22Rv1 (cell line): ENCODE measurements around the gene MORN3.
"Not testable (repeated sequence)": the region's sequence is repeated elsewhere in the genome, so short reads cannot be mapped to it uniquely, and the experiment has no call there.

ENCODE experiments used
- H3K27ac ChIP-seq: fragments of 450-650 bp; 2 replicates; pipeline ENCODE4 v1.5.1; 2017
- ZFX ChIP-seq: fragments of 450-650 bp; IDR thresholded peaks from 2 replicates; pipeline ENCODE4 v1.6.1; 2017; ENCODE audit warnings: antibody characterized with exemption, borderline replicate concordance
- TF ChIP-seq, protein P1 (sequence below): fragments of 450-650 bp; IDR thresholded peaks from 2 replicates; pipeline ENCODE4 v1.5.1; 2017; ENCODE audit warnings: mild to moderate bottlenecking

MORN3 gene

DNA sequence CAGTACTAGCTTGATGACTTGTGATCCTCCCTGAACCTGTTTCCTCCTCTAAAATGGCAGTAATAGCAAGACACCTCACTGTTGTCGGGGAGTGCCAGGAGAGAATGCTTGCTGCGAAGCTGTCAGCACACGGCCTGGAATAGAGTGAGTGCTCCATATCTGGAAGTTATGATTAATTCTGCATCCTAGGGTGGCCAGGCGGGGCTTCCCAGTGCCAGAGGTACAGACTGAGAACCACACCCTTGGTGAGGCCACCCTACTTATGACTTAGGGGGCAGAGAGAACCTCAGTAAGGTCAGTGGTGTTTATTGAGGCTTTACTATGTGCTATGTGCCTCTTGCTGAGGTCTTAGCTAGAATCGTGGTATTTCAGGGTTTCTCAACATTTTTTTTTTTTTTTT lies 20.1 kb downstream of the MORN3 start:
- no peak overlapping the region for H3K27ac ChIP-seq
- no peak for TF ChIP-seq ZFX

DNA sequence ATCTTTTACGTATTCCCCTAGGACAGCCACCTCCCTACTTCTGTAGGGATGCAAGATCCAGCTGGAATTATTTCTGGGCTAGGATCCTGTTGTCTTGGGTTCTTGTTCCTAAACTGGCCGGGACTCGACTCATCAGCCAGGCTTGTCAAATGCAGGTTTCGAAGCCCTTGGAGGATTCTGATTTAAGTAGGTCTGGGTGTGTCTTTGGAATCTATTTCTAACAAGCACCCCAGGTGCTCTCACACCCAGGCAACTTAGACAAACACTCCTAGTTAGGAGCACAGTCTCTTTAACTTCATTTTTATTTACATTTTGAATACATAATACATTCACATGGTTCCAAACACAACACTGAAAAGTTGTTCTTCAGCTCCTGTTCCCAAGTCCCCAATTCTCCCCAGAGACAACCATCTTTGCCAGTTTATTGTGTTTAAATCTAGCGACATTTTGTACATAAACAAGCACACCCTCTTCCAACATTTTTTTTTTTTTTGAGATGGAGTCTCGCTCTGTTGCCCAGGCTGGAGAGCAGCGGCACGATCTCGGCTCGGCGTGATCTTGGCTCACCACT lies 20.9 kb downstream of the MORN3 start:
- TF ChIP-seq, protein P1, sequence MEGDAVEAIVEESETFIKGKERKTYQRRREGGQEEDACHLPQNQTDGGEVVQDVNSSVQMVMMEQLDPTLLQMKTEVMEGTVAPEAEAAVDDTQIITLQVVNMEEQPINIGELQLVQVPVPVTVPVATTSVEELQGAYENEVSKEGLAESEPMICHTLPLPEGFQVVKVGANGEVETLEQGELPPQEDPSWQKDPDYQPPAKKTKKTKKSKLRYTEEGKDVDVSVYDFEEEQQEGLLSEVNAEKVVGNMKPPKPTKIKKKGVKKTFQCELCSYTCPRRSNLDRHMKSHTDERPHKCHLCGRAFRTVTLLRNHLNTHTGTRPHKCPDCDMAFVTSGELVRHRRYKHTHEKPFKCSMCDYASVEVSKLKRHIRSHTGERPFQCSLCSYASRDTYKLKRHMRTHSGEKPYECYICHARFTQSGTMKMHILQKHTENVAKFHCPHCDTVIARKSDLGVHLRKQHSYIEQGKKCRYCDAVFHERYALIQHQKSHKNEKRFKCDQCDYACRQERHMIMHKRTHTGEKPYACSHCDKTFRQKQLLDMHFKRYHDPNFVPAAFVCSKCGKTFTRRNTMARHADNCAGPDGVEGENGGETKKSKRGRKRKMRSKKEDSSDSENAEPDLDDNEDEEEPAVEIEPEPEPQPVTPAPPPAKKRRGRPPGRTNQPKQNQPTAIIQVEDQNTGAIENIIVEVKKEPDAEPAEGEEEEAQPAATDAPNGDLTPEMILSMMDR: no peak
- TF ChIP-seq ZFX: no peak
- no peak overlapping the region for H3K27ac ChIP-seq

DNA sequence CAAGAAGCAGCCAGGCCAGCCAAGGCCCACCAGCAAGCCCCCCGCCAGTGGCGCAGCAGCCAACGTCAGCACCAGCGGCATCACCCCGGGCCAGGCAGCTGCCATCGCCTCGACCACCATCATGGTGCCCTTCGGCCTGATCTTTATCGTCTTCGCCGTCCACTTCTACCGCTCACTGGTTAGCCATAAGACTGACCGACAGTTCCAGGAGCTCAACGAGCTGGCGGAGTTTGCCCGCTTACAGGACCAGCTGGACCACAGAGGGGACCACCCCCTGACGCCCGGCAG lies 28.2 kb downstream of the MORN3 start:
- H3K27ac ChIP-seq: no peak overlapping the region
- TF ChIP-seq ZFX: no peak
- TF ChIP-seq, protein P1: no peak

DNA sequence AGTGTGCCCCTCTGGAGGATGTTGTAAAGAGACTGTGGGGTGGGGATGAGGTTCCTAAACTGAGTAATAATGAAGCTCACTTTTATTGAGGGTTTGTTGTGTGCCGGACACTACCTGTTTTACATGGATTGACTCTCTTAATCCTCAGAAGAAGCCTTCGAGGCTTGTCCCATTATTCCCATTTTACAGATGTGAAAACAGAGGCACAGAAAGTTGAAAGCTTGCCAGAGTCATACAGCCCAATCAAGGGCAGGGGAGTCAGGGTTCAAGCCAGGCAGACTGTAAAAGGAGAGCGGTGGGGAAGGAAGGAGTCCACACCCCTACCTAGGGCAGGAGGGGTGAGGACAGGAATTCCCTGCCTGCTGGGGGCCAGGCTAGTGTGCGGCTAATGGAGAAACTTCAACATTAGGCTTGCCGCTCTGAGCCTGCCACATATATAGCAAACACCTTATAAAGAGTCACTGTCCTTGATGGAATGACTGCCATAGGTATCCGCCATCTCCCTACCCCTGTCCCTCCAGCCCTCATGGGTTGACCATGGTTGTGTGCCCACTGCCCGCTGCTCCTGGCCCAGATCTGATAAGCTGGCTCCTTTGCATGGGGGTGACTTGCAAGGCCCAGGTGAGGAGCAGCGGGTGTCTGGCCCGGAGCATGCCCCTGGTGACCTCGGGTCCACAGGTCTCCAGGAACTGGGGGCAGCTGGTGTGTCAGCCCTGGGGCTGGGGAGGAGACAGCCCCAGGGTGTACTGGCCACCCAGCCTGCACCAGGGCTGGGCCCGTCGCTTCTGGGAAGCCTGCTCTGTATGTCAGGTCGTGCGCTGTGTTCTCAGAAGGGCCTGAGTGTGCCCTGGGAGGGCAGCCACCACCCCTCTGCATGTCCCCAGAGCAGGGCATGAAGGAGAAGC lies 30.9 kb downstream of the MORN3 start:
- no peak for TF ChIP-seq ZFX
- no peak overlapping the region for H3K27ac ChIP-seq

DNA sequence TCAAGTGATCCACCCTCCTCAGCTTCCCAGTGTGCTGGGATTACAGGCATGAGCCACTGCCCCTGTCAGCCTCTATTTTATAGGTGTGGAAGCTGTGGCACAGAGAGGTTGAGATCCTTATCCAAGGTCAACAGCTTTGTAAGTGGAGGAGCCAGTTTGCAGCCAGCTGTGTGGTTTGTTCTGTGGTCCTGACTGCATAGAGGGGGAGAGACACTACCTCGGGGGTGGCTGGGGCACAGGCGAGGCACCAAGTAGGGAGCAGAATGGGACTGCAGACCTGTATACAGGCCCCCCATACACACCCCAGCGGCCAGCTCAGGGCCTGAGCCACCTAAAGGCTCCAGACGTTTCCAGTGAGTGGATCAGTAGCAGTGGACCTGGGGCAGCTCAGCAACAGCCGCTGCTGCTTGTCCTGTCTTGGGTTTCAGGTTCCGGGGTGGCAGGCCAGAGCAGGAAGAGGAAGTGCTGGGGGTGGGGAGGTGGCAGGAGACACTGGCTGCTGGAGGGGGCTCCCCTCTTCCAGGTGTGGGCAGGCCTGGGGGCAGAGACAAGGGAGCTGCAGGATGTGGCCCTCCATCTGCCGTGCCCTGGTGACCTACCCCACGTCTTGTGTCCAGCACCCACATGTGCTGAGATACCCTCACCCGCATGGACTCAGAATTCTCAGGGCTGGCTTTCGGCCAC lies 32.1 kb downstream of the MORN3 start:
- no peak for TF ChIP-seq ZFX
- TF ChIP-seq, protein P1: no peak
- H3K27ac ChIP-seq: no peak overlapping the region

DNA sequence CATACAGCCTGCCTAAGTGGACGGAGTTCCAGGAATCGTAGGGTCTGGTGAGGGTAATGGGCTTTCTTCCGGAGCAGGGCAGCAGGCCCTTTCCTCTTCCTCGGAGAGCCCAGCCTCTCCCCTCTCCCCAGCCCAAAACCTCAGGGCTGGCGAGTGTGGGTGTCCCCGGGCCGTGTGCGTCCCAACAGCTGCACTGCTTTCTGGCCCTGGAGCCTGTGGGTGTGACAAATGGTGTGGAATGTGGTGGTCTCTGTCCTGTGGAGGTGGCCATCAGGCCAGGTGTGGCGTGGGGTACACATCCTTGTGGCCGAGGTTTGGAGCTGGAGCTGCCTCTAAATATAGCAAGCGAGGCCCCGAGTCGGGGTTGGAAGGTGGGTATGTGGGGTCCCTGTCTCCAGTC lies 34.6 kb downstream of the MORN3 start:
- TF ChIP-seq ZFX: no peak
- TF ChIP-seq, protein P1: no peak
- H3K27ac ChIP-seq: no peak overlapping the region

DNA sequence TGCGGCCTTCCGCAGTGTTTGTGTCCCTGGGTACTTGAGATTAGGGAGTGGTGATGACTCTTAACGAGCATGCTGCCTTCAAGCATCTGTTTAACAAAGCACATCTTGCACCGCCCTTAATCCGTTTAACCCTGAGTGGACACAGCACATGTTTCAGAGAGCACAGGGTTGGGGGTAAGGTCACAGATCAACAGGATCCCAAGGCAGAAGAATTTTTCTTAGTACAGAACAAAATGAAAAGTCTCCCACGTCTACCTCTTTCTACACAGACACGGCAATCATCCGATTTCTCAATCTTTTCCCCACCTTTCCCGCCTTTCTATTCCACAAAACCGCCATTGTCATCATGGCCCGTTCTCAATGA lies 35.6 kb downstream of the MORN3 start:
- H3K27ac ChIP-seq: not testable (repeated sequence)

DNA sequence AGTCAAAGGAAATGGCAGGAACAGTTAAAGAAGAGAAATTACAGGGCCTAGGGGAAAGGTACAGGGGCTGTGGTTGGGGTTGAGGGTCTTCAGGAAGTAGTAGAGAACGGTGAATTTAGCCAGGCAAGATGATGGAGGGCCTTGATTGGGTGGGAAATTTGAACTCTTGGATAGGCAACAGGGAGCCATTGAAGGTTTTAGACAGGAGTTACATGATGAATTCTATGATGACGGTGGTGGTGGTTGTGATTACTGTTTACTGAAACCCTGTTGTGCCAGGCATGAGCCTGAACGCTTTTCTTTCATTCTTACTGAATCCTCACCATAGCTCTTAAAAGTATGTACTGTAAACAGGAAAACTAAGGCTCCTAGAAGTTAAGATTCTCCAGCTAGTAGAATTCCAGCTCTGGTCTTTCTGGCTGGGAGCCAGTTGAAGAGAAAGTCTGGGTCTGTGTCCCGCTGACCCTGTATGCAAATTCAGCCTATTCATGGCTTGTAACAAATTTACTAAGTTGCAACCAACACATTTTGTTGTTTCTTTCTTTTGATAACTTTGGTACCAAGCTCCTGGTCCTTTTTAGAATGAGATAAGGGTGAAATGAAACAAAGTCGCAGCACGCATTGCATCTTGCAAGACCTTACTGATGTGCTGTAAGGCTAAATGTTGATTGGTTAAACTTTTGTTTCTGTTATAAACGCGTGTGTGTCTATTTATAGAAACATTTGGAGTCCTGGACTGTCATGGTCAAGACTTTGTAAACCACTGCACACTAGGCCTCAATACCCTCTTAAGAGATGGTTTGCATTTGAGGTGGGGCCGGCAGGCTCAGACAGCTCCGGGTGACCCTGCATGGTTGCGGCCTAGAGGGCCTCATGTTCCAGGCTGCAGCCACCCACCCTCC lies 37.1 kb downstream of the MORN3 start:
- TF ChIP-seq, protein P1: no peak
- no peak for TF ChIP-seq ZFX
- H3K27ac ChIP-seq: peak overlapping the region; percentile 40
